HEK293 (cell line): ENCODE measurements around the gene SLC9A9.

Experiments
- CTCF ChIA-PET: fragments of 350-600 bp; formaldehyde crosslinking; extraction: SDS; loops from one replicate; lab custom pipeline; 2021; ENCODE audit warnings: antibody characterized with exemption; lab: Yijun Ruan, JAX
- POLR2A ChIA-PET: fragments of 300-600 bp; formaldehyde crosslinking; extraction: SDS; loops from one replicate; lab custom pipeline; 2020; ENCODE audit warnings: antibody characterized with exemption, inconsistent platforms; lab: Yijun Ruan, JAX
- H3K27ac ChIP-seq: fragments of 200-500 bp; sonication (Bioruptor generic); 2 replicates; pipeline ENCODE4 v1.5.1; 2014; ENCODE audit warnings: low read depth, low read length, control low read depth, inconsistent platforms; ENCODE audit errors: extremely low read depth
- H3K36me3 ChIP-seq, 2 experiments: fragments of 200-500 bp in 1 of 2; sonication (Bioruptor generic) in 1 of 2; 1 replicate in 1 of 2; 2 replicates in 1 of 2; pipeline ENCODE4 v1.5.1; 2014 to 2017; ENCODE audit warnings: inconsistent platforms in 2 of 2, low read length in 2 of 2; ENCODE audit not compliant: control insufficient read depth in 2 of 2, insufficient read depth in 1 of 2
- H3K4me1 ChIP-seq: fragments of 200-500 bp; sonication (Bioruptor generic); 2 replicates; pipeline ENCODE4 v1.5.1; 2014; ENCODE audit warnings: mild to moderate bottlenecking, low read length, inconsistent platforms; ENCODE audit not compliant: control insufficient read depth, insufficient read depth
- H3K4me3 ChIP-seq: 2 replicates; pipeline ENCODE4 v1.5.1; 2011; ENCODE audit warnings: low read depth, mild to moderate bottlenecking, control low read depth, low read length, moderate library complexity
- H3K9me3 ChIP-seq: fragments of 200-500 bp; sonication (Bioruptor generic); 2 replicates; pipeline ENCODE4 v1.5.1; 2014; ENCODE audit warnings: low read depth, low read length, inconsistent platforms; ENCODE audit not compliant: control insufficient read depth, insufficient read depth
- MYNN ChIP-seq: fragments of 450-650 bp; formaldehyde crosslinking; IDR thresholded peaks from 2 replicates; pipeline ENCODE4 v1.5.1; 2016; ENCODE audit warnings: missing biosample characterization, missing genetic modification characterization, borderline replicate concordance
- OSR2 ChIP-seq: fragments of 450-650 bp; formaldehyde crosslinking; IDR thresholded peaks from 2 replicates; pipeline ENCODE4 v1.5.1; 2016; ENCODE audit warnings: missing biosample characterization, missing genetic modification characterization
- SALL2 ChIP-seq: fragments of 450-650 bp; formaldehyde crosslinking; IDR thresholded peaks from 2 replicates; pipeline ENCODE4 v1.5.0; 2017; ENCODE audit warnings: missing biosample characterization, mild to moderate bottlenecking, missing genetic modification characterization, borderline replicate concordance
- SP7 ChIP-seq: fragments of 450-650 bp; formaldehyde crosslinking; IDR thresholded peaks from 2 replicates; pipeline ENCODE4 v1.5.1; 2016; ENCODE audit warnings: missing biosample characterization, missing genetic modification characterization
- TCF7L2 ChIP-seq: IDR thresholded peaks from 2 replicates; pipeline ENCODE4 v1.6.1; 2011; ENCODE audit warnings: low read depth, mild to moderate bottlenecking, inconsistent platforms, low read length, moderate library complexity, borderline replicate concordance
- ZBTB1 ChIP-seq: fragments of 450-650 bp; formaldehyde crosslinking; IDR thresholded peaks from 2 replicates; pipeline ENCODE4 v1.5.1; 2016; ENCODE audit warnings: missing biosample characterization, missing genetic modification characterization
- ZBTB48 ChIP-seq: fragments of 450-650 bp; formaldehyde crosslinking; IDR thresholded peaks from 2 replicates; pipeline ENCODE4 v1.5.1; 2016; ENCODE audit warnings: missing biosample characterization, missing genetic modification characterization
- ZBTB7A ChIP-seq: fragments of 450-650 bp; formaldehyde crosslinking; IDR thresholded peaks from 2 replicates; pipeline ENCODE4 v1.5.1; 2016; ENCODE audit warnings: low read depth, missing biosample characterization, missing genetic modification characterization
- ZNF175 ChIP-seq: fragments of 450-650 bp; formaldehyde crosslinking; IDR thresholded peaks from 2 replicates; pipeline ENCODE4 v1.5.1; 2016; ENCODE audit warnings: missing biosample characterization, missing genetic modification characterization
- ZNF221 ChIP-seq: fragments of 450-650 bp; formaldehyde crosslinking; IDR thresholded peaks from 2 replicates; pipeline ENCODE4 v1.5.1; 2017; ENCODE audit warnings: missing biosample characterization, missing genetic modification characterization, borderline replicate concordance
- ZNF266 ChIP-seq: fragments of 450-650 bp; formaldehyde crosslinking; IDR thresholded peaks from 2 replicates; pipeline ENCODE4 v1.5.1; 2016; ENCODE audit warnings: missing biosample characterization, missing genetic modification characterization, low read depth
- ZNF335 ChIP-seq: fragments of 450-650 bp; formaldehyde crosslinking; conservative IDR thresholded peaks from 2 replicates; pipeline ENCODE4 v1.5.1; 2016; ENCODE audit warnings: missing biosample characterization, missing genetic modification characterization
- ZNF394 ChIP-seq: fragments of 450-650 bp; formaldehyde crosslinking; IDR thresholded peaks from 2 replicates; pipeline ENCODE4 v1.5.1; 2016; ENCODE audit warnings: missing biosample characterization, missing genetic modification characterization, mild to moderate bottlenecking, moderate library complexity, borderline replicate concordance
- ZNF529 ChIP-seq: fragments of 450-650 bp; formaldehyde crosslinking; IDR thresholded peaks from 2 replicates; pipeline ENCODE4 v1.5.1; 2017; ENCODE audit warnings: missing genetic modification characterization, missing biosample characterization; ENCODE audit not compliant: insufficient replicate concordance
- ZNF561 ChIP-seq: fragments of 450-650 bp; IDR thresholded peaks from 2 replicates; pipeline ENCODE4 v1.5.1; 2018; ENCODE audit warnings: missing biosample characterization, missing genetic modification characterization, borderline replicate concordance
- ZNF623 ChIP-seq: fragments of 450-650 bp; formaldehyde crosslinking; IDR thresholded peaks from 2 replicates; pipeline ENCODE4 v1.5.1; 2016; ENCODE audit warnings: missing biosample characterization, missing genetic modification characterization
- ZNF707 ChIP-seq: fragments of 450-650 bp; formaldehyde crosslinking; IDR thresholded peaks from 2 replicates; pipeline ENCODE4 v1.5.1; 2016; ENCODE audit warnings: missing biosample characterization, missing genetic modification characterization
- ZNF792 ChIP-seq: fragments of 450-650 bp; formaldehyde crosslinking; IDR thresholded peaks from 2 replicates; pipeline ENCODE4 v1.5.1; 2016; ENCODE audit warnings: missing biosample characterization, missing genetic modification characterization
- ZSCAN30 ChIP-seq: fragments of 450-650 bp; IDR thresholded peaks from 2 replicates; pipeline ENCODE4 v1.5.1; 2018; ENCODE audit warnings: missing biosample characterization, mild to moderate bottlenecking, missing genetic modification characterization, moderate library complexity
- TF ChIP-seq, protein P1 (sequence below): fragments of 450-650 bp; formaldehyde crosslinking; IDR thresholded peaks from 2 replicates; pipeline ENCODE4 v1.5.1; 2016; ENCODE audit warnings: missing biosample characterization, missing genetic modification characterization
- TF ChIP-seq, protein P2 (sequence below): fragments of 450-650 bp; formaldehyde crosslinking; conservative IDR thresholded peaks from 2 replicates; pipeline ENCODE4 v1.5.1; 2016; ENCODE audit warnings: low read depth, missing biosample characterization, missing genetic modification characterization
- TF ChIP-seq, protein P3 (sequence below): fragments of 450-650 bp; formaldehyde crosslinking; IDR thresholded peaks from 2 replicates; pipeline ENCODE4 v1.5.1; 2017; ENCODE audit warnings: missing biosample characterization, mild to moderate bottlenecking, missing genetic modification characterization, moderate library complexity
- TF ChIP-seq, protein P4 (sequence below): fragments of 450-650 bp; formaldehyde crosslinking; IDR thresholded peaks from 2 replicates; pipeline ENCODE4 v1.5.1; 2016; ENCODE audit warnings: missing biosample characterization, missing genetic modification characterization
- TF ChIP-seq, protein P5 (sequence below): fragments of 450-650 bp; formaldehyde crosslinking; IDR thresholded peaks from 2 replicates; pipeline ENCODE4 v1.5.1; 2016; ENCODE audit warnings: missing biosample characterization, missing genetic modification characterization, low read depth

The SLC9A9 gene

DNA sequence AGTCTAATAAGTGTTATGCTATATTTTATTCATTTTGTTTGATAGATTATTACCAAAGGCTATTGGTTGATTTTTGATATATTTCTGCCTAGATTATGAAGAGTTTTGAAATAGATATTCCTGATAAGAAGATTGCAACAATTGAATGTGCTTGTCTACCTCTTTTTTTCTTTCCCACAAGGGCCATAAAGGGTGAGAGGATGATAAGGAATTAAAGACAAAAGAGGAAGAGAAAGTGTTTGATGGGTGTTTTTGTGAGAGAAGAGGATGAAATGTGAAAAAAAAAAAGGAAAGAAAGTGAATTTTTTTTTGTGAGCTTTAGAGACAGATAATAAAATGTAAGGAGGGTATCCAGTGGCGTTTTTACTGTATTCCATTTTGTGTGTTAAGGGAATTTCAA, 484.3 kb downstream of the SLC9A9 start:
- CTCF ChIA-PET, result interaction anchor here (0.9 kb wide), 1 partner anchor 311 kb away, joined by 3 read pairs; no protein-coding TSS in a partner anchor
- H3K4me3 ChIP-seq, result no peak overlapping the region
- POLR2A ChIA-PET, result no interaction called here
- no peaks in the 10 kb centered on the region for H3K4me1 ChIP-seq
- TF ChIP-seq ZBTB48 (tag by site-specific recombination) (no peak), ZNF529 (tag by site-specific recombination) (no peak), ZNF175 (tag by site-specific recombination) (no peak), ZNF792 (no peak), ZNF335 (tag by site-specific recombination) (no peak), ZBTB7A (tag by site-specific recombination) (no peak)
- no peaks in the 10 kb centered on the region for H3K9me3 ChIP-seq
- H3K36me3 ChIP-seq, result no peaks in the 10 kb centered on the region
- no peak overlapping the region for H3K27ac ChIP-seq

DNA sequence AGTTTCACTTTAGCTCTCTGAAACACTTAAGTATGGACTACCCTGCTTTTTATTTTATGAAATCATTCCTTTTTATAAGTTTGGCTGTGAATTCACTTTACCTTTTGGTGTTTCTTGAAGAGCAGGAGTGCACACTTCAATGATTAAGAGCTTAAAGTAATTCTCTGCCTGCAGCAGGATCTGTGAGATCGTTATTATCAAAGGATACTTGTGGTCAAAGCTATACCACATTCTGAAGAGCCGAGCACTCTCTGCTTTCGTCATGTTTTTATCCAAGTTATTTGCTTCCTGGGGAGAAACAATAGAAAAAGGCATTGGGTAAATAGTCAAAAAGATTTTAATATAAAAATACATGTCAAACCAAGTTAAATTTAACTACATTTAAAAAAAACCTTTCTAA, 485.0 kb downstream of the SLC9A9 start:
- ChIA-PET CTCF (no interaction called here), POLR2A (no interaction called here)
- Histone ChIP-seq H3K9me3 (no peaks in the 10 kb centered on the region), H3K36me3 (no peaks in the 10 kb centered on the region), H3K4me3 (no peak overlapping the region), H3K27ac (no peak overlapping the region), H3K4me1 (no peaks in the 10 kb centered on the region)
- TF ChIP-seq, protein P1, sequence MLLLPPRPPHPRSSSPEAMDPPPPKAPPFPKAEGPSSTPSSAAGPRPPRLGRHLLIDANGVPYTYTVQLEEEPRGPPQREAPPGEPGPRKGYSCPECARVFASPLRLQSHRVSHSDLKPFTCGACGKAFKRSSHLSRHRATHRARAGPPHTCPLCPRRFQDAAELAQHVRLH (tag by site-specific recombination), result no peak
- TF ChIP-seq SP7 (tag by site-specific recombination) (no peak), ZNF623 (no peak), ZSCAN30 (tag by site-specific recombination) (no peak), ZNF394 (tag by site-specific recombination) (no peak), ZNF221 (no peak), MYNN (tag by site-specific recombination) (no peak), ZBTB1 (tag by site-specific recombination) (no peak), TCF7L2 (no peak), ZNF266 (tag by site-specific recombination) (no peak), OSR2 (tag by site-specific recombination) (no peak), ZNF561 (tag by site-specific recombination) (no peak), ZNF707 (no peak), SALL2 (no peak)
- TF ChIP-seq, protein P2, sequence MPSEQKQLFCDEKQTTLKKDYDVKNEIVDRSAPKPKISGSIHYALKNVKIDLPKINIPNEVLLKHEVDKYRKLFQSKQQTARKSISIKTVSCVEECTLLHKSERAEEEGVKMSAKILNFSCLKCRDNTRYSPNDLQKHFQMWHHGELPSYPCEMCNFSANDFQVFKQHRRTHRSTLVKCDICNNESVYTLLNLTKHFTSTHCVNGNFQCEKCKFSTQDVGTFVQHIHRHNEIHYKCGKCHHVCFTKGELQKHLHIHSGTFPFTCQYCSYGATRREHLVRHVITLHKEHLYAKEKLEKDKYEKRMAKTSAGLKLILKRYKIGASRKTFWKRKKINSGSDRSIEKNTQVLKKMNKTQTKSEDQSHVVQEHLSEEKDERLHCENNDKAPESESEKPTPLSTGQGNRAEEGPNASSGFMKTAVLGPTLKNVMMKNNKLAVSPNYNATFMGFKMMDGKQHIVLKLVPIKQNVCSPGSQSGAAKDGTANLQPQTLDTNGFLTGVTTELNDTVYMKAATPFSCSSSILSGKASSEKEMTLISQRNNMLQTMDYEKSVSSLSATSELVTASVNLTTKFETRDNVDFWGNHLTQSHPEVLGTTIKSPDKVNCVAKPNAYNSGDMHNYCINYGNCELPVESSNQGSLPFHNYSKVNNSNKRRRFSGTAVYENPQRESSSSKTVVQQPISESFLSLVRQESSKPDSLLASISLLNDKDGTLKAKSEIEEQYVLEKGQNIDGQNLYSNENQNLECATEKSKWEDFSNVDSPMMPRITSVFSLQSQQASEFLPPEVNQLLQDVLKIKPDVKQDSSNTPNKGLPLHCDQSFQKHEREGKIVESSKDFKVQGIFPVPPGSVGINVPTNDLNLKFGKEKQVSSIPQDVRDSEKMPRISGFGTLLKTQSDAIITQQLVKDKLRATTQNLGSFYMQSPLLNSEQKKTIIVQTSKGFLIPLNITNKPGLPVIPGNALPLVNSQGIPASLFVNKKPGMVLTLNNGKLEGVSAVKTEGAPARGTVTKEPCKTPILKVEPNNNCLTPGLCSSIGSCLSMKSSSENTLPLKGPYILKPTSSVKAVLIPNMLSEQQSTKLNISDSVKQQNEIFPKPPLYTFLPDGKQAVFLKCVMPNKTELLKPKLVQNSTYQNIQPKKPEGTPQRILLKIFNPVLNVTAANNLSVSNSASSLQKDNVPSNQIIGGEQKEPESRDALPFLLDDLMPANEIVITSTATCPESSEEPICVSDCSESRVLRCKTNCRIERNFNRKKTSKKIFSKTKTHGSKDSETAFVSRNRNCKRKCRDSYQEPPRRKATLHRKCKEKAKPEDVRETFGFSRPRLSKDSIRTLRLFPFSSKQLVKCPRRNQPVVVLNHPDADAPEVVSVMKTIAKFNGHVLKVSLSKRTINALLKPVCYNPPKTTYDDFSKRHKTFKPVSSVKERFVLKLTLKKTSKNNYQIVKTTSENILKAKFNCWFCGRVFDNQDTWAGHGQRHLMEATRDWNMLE (tag by site-specific recombination), result no peak
- TF ChIP-seq, protein P3, sequence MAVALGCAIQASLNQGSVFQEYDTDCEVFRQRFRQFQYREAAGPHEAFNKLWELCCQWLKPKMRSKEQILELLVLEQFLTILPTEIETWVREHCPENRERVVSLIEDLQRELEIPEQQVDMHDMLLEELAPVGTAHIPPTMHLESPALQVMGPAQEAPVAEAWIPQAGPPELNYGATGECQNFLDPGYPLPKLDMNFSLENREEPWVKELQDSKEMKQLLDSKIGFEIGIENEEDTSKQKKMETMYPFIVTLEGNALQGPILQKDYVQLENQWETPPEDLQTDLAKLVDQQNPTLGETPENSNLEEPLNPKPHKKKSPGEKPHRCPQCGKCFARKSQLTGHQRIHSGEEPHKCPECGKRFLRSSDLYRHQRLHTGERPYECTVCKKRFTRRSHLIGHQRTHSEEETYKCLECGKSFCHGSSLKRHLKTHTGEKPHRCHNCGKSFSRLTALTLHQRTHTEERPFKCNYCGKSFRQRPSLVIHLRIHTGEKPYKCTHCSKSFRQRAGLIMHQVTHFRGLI (tag by site-specific recombination), result no peak
- TF ChIP-seq, protein P4, sequence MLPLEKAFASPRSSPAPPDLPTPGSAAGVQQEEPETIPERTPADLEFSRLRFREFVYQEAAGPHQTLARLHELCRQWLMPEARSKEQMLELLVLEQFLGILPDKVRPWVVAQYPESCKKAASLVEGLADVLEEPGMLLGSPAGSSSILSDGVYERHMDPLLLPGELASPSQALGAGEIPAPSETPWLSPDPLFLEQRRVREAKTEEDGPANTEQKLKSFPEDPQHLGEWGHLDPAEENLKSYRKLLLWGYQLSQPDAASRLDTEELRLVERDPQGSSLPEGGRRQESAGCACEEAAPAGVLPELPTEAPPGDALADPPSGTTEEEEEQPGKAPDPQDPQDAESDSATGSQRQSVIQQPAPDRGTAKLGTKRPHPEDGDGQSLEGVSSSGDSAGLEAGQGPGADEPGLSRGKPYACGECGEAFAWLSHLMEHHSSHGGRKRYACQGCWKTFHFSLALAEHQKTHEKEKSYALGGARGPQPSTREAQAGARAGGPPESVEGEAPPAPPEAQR (tag by site-specific recombination), result no peak
- TF ChIP-seq, protein P5, sequence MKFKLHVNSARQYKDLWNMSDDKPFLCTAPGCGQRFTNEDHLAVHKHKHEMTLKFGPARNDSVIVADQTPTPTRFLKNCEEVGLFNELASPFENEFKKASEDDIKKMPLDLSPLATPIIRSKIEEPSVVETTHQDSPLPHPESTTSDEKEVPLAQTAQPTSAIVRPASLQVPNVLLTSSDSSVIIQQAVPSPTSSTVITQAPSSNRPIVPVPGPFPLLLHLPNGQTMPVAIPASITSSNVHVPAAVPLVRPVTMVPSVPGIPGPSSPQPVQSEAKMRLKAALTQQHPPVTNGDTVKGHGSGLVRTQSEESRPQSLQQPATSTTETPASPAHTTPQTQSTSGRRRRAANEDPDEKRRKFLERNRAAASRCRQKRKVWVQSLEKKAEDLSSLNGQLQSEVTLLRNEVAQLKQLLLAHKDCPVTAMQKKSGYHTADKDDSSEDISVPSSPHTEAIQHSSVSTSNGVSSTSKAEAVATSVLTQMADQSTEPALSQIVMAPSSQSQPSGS (tag by site-specific recombination), result no peak
- TF ChIP-seq, all 188 proteins: peak for 0
